ENCODE measurements around the gene DYNLL2. TPM values are rescaled to one million over a fixed set of nuclear protein-coding genes. Genes with fewer than 3 reads are reported as not detected.
"Not testable (repeated sequence)": the region's sequence is repeated elsewhere in the genome, so short reads cannot be mapped to it uniquely, and the experiment has no call there.

Gene DYNLL2
- 50.9 and 51.6 TPM in 2 replicates for total RNA-seq
- long read RNA-seq = 0 reads

GRCh38 chr17:58082870-58083490 is at the start of gene DYNLL2:
DYNLL2 (plus strand) TSS chr17:58083419; CDS start chr17:58087091, 3,672 bp downstream.
- Mint-ChIP-seq H3K4me3 (ENCODE audit: low read depth) (peak within 1 kb of the TSS; percentile 90), H3K27ac (peak within 1 kb of the TSS; percentile 98), H3K4me1 (ENCODE audit: low read depth) (peaks cover 44% of the 10 kb centered on the region), H3K9me3 (ENCODE audit: low read depth) (no peaks in the 10 kb centered on the region), H3K36me3 (ENCODE audit: insufficient read depth) (peaks cover 5% of the 10 kb centered on the region), H3K27me3 (peaks cover 6% of the 10 kb centered on the region)
- TF ChIP-seq, protein P1, sequence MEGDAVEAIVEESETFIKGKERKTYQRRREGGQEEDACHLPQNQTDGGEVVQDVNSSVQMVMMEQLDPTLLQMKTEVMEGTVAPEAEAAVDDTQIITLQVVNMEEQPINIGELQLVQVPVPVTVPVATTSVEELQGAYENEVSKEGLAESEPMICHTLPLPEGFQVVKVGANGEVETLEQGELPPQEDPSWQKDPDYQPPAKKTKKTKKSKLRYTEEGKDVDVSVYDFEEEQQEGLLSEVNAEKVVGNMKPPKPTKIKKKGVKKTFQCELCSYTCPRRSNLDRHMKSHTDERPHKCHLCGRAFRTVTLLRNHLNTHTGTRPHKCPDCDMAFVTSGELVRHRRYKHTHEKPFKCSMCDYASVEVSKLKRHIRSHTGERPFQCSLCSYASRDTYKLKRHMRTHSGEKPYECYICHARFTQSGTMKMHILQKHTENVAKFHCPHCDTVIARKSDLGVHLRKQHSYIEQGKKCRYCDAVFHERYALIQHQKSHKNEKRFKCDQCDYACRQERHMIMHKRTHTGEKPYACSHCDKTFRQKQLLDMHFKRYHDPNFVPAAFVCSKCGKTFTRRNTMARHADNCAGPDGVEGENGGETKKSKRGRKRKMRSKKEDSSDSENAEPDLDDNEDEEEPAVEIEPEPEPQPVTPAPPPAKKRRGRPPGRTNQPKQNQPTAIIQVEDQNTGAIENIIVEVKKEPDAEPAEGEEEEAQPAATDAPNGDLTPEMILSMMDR (IDR thresholded peaks at IDR 0.05; ENCODE audit: unreplicated experiment) = no peak
- peak; percentile 92 for DNase-seq (ENCODE audit: low spot score, unreplicated experiment)

DNA sequence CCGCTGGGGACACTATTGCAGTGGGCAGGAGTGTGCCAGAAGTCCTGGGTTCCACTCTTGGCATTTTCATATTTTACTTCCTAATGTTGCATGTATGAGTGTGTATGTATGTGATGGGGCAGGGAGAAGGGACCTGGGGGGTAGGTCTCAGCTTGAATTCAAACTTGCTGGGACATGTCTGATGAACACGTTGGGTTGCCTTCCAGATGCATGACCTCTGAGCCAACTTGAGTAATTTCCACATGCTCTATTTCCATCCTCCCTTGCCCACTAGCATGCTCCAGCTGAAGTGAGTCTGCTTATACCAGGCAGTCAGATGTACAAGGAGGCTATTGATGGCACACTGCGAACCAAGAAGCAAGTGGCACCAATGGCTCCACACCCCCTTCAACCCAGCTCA is 43.2 kb upstream of the DYNLL2 start:
- H3K36me3 Mint-ChIP-seq (ENCODE audit: insufficient read depth) = no peaks in the 10 kb centered on the region
- H3K9me3 Mint-ChIP-seq (ENCODE audit: low read depth) = no peaks in the 10 kb centered on the region
- H3K27me3 Mint-ChIP-seq = peaks cover 27% of the 10 kb centered on the region
- H3K27ac Mint-ChIP-seq = peak overlapping the region; percentile 30
- no peak overlapping the region for H3K4me3 Mint-ChIP-seq (ENCODE audit: low read depth)
- TF ChIP-seq, protein P1 (IDR thresholded peaks at IDR 0.05; ENCODE audit: unreplicated experiment) = no peak
- H3K4me1 Mint-ChIP-seq (ENCODE audit: low read depth) = no peaks in the 10 kb centered on the region
- no peak for DNase-seq (ENCODE audit: low spot score, unreplicated experiment)

DNA sequence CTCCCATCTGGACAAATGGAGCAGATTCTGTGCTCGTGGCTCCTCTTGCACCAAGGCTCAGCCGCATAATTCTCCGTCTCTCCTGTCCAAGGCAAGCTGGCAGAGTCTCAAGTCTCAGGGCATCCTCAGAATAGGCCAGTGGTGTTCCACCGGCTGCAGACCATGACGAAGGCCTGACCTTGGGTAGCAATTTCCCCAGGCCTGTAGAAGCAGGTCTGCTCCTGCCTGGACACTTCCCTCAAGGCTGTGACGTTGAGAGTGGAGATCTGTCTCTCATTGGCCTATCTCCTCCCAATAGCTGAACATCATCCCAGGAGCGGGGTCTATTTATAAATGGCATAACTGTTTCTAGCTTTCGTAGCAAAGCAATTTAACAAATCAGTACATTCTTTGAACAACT is 42.8 kb upstream of the DYNLL2 start:
- Mint-ChIP-seq H3K27me3 (peaks cover 27% of the 10 kb centered on the region), H3K27ac (no peak overlapping the region), H3K36me3 (ENCODE audit: insufficient read depth) (no peaks in the 10 kb centered on the region), H3K9me3 (ENCODE audit: low read depth) (no peaks in the 10 kb centered on the region), H3K4me3 (ENCODE audit: low read depth) (no peak overlapping the region), H3K4me1 (ENCODE audit: low read depth) (no peaks in the 10 kb centered on the region)
- TF ChIP-seq, protein P1 (IDR thresholded peaks at IDR 0.05; ENCODE audit: unreplicated experiment) = no peak
- no peak for DNase-seq (ENCODE audit: low spot score, unreplicated experiment)

- Mint-ChIP-seq H3K27me3 (peaks cover 30% of the 10 kb centered on the region), H3K36me3 (ENCODE audit: insufficient read depth) (no peaks in the 10 kb centered on the region)
Measured at GRCh38 chr17:58041161-58041560, 42.1 kb upstream of the DYNLL2 start.

DNA sequence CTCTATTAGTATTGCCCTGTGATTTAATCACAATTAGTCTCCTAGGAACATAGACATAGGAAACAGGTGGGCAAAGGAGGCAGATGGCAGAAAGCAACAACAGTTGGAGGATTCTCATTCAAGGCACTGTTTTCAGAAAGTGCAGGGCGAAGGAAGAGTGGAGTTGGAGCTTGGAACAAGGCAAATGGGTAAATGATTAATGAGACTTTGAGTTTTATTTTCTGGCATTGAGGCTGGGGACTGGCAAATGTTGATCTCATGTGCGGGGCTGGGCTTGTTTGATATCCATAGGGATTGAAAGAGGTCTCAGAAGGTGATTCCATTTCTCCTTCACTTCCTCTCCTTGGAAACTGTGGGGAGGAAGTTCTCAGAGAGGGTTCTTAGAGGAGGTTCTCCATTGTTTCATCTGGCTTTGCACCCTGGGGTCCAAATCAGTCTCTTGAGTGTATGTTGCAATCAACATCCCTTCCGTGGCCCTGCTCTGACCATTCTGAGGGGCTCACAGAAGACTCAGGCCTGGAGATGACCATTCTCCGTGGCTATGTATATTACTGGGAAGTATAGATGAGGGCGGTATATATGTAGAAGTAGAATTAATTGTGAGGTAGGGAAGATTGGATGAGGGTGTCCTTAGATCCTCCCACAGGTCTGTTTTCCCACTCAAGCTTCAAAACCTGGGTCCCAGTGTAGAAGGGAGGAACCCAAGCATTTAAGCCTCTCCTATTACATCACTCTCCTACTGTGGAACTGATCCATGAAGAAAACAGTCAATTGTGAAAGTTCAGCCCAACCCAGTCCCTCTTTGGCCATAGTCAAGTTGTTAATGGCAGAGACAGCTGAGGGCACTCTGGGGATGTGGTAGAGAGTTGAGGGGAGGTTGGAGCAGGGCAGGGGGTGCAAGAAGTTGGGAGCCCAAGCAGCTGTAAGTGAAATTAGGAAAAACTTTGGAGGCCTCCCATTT is 39.7 kb upstream of the DYNLL2 start:
- Mint-ChIP-seq H3K27me3 (peaks cover 38% of the 10 kb centered on the region), H3K9me3 (ENCODE audit: low read depth) (no peaks in the 10 kb centered on the region), H3K36me3 (ENCODE audit: insufficient read depth) (no peaks in the 10 kb centered on the region), H3K4me1 (ENCODE audit: low read depth) (no peaks in the 10 kb centered on the region), H3K4me3 (ENCODE audit: low read depth) (no peak overlapping the region), H3K27ac (no peak overlapping the region)
- TF ChIP-seq, protein P1 (IDR thresholded peaks at IDR 0.05; ENCODE audit: unreplicated experiment) = no peak
- DNase-seq (ENCODE audit: low spot score, unreplicated experiment) = no peak

More at GRCh38 chr17:58041161-58041560, 42.1 kb upstream of the DYNLL2 start:
- TF ChIP-seq, protein P1 (IDR thresholded peaks at IDR 0.05; ENCODE audit: unreplicated experiment) = no peak
- H3K4me3 Mint-ChIP-seq (ENCODE audit: low read depth) = no peak overlapping the region
- DNase-seq (ENCODE audit: low spot score, unreplicated experiment) = no peak
- H3K9me3 Mint-ChIP-seq (ENCODE audit: low read depth) = no peaks in the 10 kb centered on the region
- no peak overlapping the region for H3K27ac Mint-ChIP-seq
- no peaks in the 10 kb centered on the region for H3K4me1 Mint-ChIP-seq (ENCODE audit: low read depth)

GRCh38 chr17:58044256-58044655 is 39.0 kb upstream of the DYNLL2 start:
- not testable (repeated sequence) for H3K27ac Mint-ChIP-seq; H3K9me3 Mint-ChIP-seq (ENCODE audit: low read depth); H3K4me1 Mint-ChIP-seq (ENCODE audit: low read depth); H3K4me3 Mint-ChIP-seq (ENCODE audit: low read depth); H3K36me3 Mint-ChIP-seq (ENCODE audit: insufficient read depth); DNase-seq (ENCODE audit: low spot score, unreplicated experiment)
- H3K27me3 Mint-ChIP-seq = peaks cover 37% of the 10 kb centered on the region

All from progenitor cell of endocrine pancreas (in vitro differentiated cells).